Muscle layer of colon (tissue), 2 donors: ENCODE data around the gene TMEM11.
"Not testable (repeated sequence)": the region's sequence is repeated elsewhere in the genome, so short reads cannot be mapped to it uniquely, and the experiment has no call there.

Experiments used
- H3K27ac ChIP-seq: one replicate; pipeline ENCODE4 v1.7.0; 2013; ENCODE audit warnings: low read depth, mild to moderate bottlenecking, low read length, moderate library complexity
- H3K27me3 ChIP-seq, 2 donors: one replicate each; pipeline ENCODE4 v1.7.0; 2013; ENCODE audit warnings: low read length in 2 of 2, mild to moderate bottlenecking in 2 of 2; ENCODE audit not compliant: insufficient read depth in 2 of 2, control insufficient read depth in 1 of 2
- H3K36me3 ChIP-seq: one replicate; pipeline ENCODE4 v1.7.0; 2013; ENCODE audit warnings: mild to moderate bottlenecking, low read length; ENCODE audit not compliant: insufficient read depth
- H3K4me1 ChIP-seq: one replicate; pipeline ENCODE4 v1.7.0; 2013; ENCODE audit warnings: mild to moderate bottlenecking, low read length; ENCODE audit not compliant: insufficient read depth
- H3K4me3 ChIP-seq, 2 donors: one replicate each; pipeline ENCODE4 v1.7.0; 2013; ENCODE audit warnings: low read length in 2 of 2, low read depth in 1 of 2, mild to moderate bottlenecking in 1 of 2, moderate library complexity in 1 of 2
- H3K9ac ChIP-seq: one replicate; pipeline ENCODE4 v1.7.0; 2013; ENCODE audit warnings: low read length
- H3K9me3 ChIP-seq: one replicate; pipeline ENCODE4 v1.7.0; 2013; ENCODE audit warnings: mild to moderate bottlenecking, low read length
- donor health status: abdominal sarcoma.
- donor health status: Adenocarcinoma of cecum.

Gene TMEM11

DNA sequence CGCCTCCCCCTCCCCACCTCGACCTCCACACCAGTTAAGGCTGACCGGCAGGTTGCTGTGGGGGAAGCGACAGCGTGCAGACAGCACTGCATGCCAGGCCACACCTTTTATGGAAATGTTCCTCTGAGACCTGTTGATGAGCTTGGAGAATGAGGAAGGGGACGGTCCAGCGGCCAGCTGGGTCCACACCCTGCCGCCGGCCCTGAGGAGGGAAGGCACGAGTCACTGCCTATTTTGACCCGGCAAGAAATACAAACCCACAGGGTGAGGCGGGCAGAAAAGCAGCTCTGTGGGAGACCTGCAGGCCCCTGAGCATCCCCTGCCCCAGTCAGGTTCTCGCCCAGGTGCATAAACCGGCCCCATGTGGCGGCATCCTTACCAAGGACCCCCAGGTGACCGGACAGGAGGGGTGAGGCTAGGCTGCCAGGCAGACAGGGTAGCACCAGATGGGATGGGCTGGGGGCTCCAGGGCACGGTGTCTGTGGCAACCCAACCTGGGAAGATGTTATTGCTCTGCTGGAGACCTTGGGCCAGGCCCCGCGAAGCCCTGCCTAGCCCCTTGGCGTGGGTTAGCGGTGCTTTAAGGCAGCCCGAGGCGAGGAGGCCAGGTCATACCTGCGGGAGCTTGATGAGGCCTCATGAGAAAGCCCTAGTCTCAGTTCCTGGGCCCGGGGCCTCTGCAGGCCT is 26.6 kb upstream of the TMEM11 start:
- no peaks in the 10 kb centered on the region for H3K4me1 ChIP-seq
- H3K27ac ChIP-seq, result no peak overlapping the region
- no peaks in the 10 kb centered on the region for H3K9me3 ChIP-seq
- H3K4me3 ChIP-seq, result no peak overlapping the region
- H3K36me3 ChIP-seq, result peaks cover 4% of the 10 kb centered on the region
- no peaks in the 10 kb centered on the region for H3K27me3 ChIP-seq
- no peak overlapping the region for H3K9ac ChIP-seq

DNA sequence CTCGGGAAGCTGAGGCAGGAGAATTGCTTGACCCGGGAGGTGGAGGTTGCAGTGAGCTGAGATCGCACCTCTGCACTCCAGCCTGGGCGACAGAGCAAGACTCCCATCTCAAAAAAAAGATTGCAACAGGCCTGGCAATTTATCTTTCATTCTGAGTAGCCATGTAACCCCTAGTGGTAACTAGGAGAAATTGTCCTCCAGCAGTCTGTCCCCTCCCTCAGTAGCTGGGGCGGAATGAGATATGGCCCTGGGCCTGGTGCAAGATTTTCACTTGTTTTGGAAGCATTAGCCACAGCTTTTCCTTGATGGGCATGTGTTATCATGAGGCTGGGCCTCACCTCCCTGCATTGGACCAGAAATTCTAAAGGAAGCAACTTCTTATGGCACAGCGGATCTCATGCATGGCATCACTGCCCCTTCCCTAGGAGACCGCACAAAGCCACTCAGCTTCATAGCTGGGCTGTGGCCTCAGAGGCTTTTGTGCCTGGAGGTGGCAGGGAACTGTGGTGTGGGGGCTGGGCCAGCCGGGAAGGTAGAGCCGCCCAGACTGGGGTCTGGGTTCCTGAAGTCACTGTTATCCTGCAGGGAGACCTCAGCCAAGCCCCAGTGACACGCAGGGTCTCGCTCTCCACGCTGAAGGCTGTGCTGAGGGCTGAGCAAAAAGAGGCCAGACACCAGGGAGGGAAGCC is 25.9 kb upstream of the TMEM11 start:
- no peak overlapping the region for H3K9ac ChIP-seq
- no peak overlapping the region for H3K4me3 ChIP-seq
- H3K9me3 ChIP-seq, result no peaks in the 10 kb centered on the region
- no peak overlapping the region for H3K27ac ChIP-seq
- H3K36me3 ChIP-seq, result peaks cover 4% of the 10 kb centered on the region
- no peaks in the 10 kb centered on the region for H3K27me3 ChIP-seq
- no peaks in the 10 kb centered on the region for H3K4me1 ChIP-seq

DNA sequence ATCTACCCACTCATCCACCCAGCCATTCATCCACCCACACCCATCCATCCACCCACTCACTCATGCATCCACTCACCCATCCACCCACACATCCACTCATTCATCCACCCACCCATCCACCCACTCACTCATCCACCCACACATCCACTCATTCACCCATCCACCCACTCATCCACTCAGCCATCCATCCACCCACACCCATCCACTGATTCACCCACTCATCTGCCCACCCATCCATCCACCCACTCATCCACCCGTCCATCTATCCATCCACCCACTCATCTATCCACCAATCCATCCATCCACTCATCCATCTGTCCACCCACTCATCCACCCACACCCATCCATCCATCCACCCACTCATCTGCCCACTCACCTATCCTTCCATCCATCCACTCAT is 22.0 kb upstream of the TMEM11 start:
- Histone ChIP-seq H3K27me3 (no peaks in the 10 kb centered on the region), H3K9ac (no peak overlapping the region), H3K27ac (no peak overlapping the region), H3K36me3 (no peaks in the 10 kb centered on the region), H3K4me3 (no peak overlapping the region), H3K9me3 (no peaks in the 10 kb centered on the region), H3K4me1 (no peaks in the 10 kb centered on the region)

GRCh38 chr17:21233581-21234347 is 19.8 kb upstream of the TMEM11 start:
- no peak overlapping the region for H3K27ac ChIP-seq
- H3K4me1 ChIP-seq, result no peaks in the 10 kb centered on the region
- no peaks in the 10 kb centered on the region for H3K9me3 ChIP-seq
- H3K27me3 ChIP-seq, result no peaks in the 10 kb centered on the region
- H3K36me3 ChIP-seq, result no peaks in the 10 kb centered on the region
- no peak overlapping the region for H3K4me3 ChIP-seq
- H3K9ac ChIP-seq, result no peak overlapping the region

- H3K9ac ChIP-seq, result no peak overlapping the region
- H3K9me3 ChIP-seq, result no peaks in the 10 kb centered on the region
- H3K4me1 ChIP-seq, result no peaks in the 10 kb centered on the region
- no peaks in the 10 kb centered on the region for H3K27me3 ChIP-seq
- H3K27ac ChIP-seq, result no peak overlapping the region
- H3K4me3 ChIP-seq, result no peak overlapping the region
- H3K36me3 ChIP-seq, result no peaks in the 10 kb centered on the region
Measured at GRCh38 chr17:21232033-21232749, 18.2 kb upstream of the TMEM11 start.

- H3K9ac ChIP-seq, result no peak overlapping the region
Measured at GRCh38 chr17:21231533-21231932, 17.6 kb upstream of the TMEM11 start.

DNA sequence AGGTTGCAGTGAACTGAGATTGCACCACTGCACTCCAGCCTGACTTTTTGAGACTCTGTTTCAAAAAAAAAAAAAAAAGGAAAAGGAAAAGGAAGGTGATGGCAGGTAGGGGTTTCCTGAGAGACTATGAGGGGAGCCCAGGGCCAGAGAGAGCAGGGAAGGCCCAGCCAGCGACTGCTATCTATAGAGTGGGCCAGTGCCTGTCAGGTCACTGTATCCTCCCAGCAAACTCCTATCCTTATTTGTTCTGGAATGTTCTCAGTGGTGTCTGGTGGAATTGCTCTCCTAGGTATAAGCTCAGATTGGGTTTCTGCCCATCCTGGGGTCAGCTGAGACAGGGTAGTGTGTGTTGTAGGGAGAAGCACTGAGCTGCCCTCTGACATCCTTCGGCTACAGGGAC is 14.9 kb upstream of the TMEM11 start:
- H3K27me3 ChIP-seq, result no peaks in the 10 kb centered on the region
- H3K27ac ChIP-seq, result no peak overlapping the region
- no peaks in the 10 kb centered on the region for H3K4me1 ChIP-seq
- no peaks in the 10 kb centered on the region for H3K9me3 ChIP-seq
- H3K4me3 ChIP-seq, result no peak overlapping the region
- no peak overlapping the region for H3K9ac ChIP-seq
- H3K36me3 ChIP-seq, result no peaks in the 10 kb centered on the region

More at GRCh38 chr17:21231533-21231932, 17.6 kb upstream of the TMEM11 start:
- H3K27ac ChIP-seq, result no peak overlapping the region
- no peaks in the 10 kb centered on the region for H3K27me3 ChIP-seq
- H3K4me1 ChIP-seq, result no peaks in the 10 kb centered on the region
- H3K9me3 ChIP-seq, result no peaks in the 10 kb centered on the region
- H3K36me3 ChIP-seq, result no peaks in the 10 kb centered on the region
- no peak overlapping the region for H3K4me3 ChIP-seq

- Histone ChIP-seq H3K27me3 (no peaks in the 10 kb centered on the region), H3K9me3 (no peaks in the 10 kb centered on the region), H3K4me1 (no peaks in the 10 kb centered on the region), H3K9ac (no peak overlapping the region), H3K36me3 (no peaks in the 10 kb centered on the region), H3K27ac (no peak overlapping the region), H3K4me3 (no peak overlapping the region)
Measured at GRCh38 chr17:21228111-21228510, 14.2 kb upstream of the TMEM11 start.

DNA sequence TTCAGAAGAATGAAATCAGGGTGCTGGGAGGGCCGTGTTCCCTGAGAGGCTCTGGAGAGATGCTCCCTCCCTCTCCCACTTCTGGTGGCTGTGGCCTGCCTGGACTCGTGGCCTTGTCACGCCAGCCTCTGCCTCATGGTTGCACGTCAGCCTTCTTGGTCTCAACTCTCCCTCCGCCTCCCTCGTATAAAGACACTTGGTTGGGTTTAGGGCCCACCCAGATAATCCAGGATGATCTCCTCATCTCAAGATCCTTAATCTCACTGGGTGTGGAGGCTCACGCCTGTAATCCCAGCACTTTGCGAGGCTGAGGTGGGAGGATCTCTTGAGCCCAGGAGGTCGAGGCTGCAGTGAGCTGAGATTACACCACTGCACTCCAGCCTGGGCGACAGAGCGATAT is 13.3 kb upstream of the TMEM11 start:
- not testable (repeated sequence) for H3K36me3 ChIP-seq, H3K4me1 ChIP-seq, H3K27me3 ChIP-seq, H3K4me3 ChIP-seq, H3K9ac ChIP-seq, H3K9me3 ChIP-seq, H3K27ac ChIP-seq

- Histone ChIP-seq H3K27ac (no peak overlapping the region), H3K9ac (no peak overlapping the region), H3K4me1 (no peaks in the 10 kb centered on the region), H3K9me3 (no peaks in the 10 kb centered on the region), H3K27me3 (no peaks in the 10 kb centered on the region), H3K4me3 (no peak overlapping the region), H3K36me3 (no peaks in the 10 kb centered on the region)
Measured at GRCh38 chr17:21223086-21223485, 9.1 kb upstream of the TMEM11 start.

DNA sequence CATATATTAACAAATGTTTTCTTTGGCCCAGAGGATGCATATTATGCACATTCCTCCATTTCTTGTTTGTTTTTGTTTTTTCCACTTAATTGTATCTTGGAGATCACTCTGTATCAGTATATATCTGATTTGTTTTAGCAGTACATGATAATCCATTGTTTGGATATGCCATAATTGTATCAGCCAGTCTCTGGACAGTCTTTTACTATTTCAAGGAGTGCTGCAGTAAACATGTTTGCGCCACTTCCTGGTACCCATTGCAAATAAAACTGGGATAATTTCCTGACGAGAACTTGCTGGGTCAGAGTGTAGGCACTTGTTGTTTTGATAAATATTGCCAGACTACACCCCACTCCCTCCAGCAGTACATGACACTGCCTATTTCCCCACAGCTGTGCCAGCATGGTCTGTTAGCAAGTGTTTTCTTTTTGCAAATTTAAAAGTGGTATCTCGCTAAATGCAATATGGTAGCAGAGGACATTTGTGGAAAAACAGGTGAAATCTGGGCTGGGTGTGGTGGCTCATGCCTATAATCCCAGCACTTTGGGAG is 4.9 kb upstream of the TMEM11 start:
- no peaks in the 10 kb centered on the region for H3K9me3 ChIP-seq
- H3K27me3 ChIP-seq, result no peaks in the 10 kb centered on the region
- H3K4me3 ChIP-seq, result no peak overlapping the region
- no peak overlapping the region for H3K9ac ChIP-seq
- H3K4me1 ChIP-seq, result peaks cover 12% of the 10 kb centered on the region
- no peaks in the 10 kb centered on the region for H3K36me3 ChIP-seq
- no peak overlapping the region for H3K27ac ChIP-seq
